Panc1 (cell line): ENCODE measurements around the gene ESR1. TPM values are rescaled to one million over a fixed set of nuclear protein-coding genes. Genes with fewer than 3 reads are reported as not detected.

Experiments
- ATAC-seq: fragments of 200-7000 bp; cut with Tn5 transposase; 2 replicates; pipeline ENCODE4 v1.9.1; 2020; ENCODE audit warnings: mild to moderate bottlenecking, moderate library complexity
- BruUV-seq: library from RNA; stranded (reverse); fragments of 400-500 nt; replicated peaks from 2 replicates; lab custom pipeline; 2021; lab: Mats Ljungman, UMichigan
- CTCF ChIA-PET: fragments of 300-600 bp; sonication (Branson Sonifier 250); formaldehyde crosslinking; loops from one replicate; lab custom pipeline; 2022; ENCODE audit warnings: antibody characterized with exemption; lab: Charles Lee
- POLR2A ChIA-PET: fragments of 300-600 bp; sonication (Branson Sonifier 250); formaldehyde crosslinking; loops from one replicate; lab custom pipeline; 2022; ENCODE audit warnings: antibody characterized with exemption; lab: Charles Lee
- DNase-seq: peaks from one replicate; pipeline ENCODE4 v3.0.0-alpha.2; 2010; ENCODE audit warnings: low read depth, low spot score
- H3K27ac ChIP-seq: 2 replicates; pipeline ENCODE4 v1.5.1; 2011; ENCODE audit warnings: mild to moderate bottlenecking, low read length, inconsistent platforms
- H3K27me3 ChIP-seq: fragments of 200-500 bp; sonication (Bioruptor generic); 2 replicates; pipeline ENCODE4 v1.6.0; 2014; ENCODE audit warnings: low read length, inconsistent platforms; ENCODE audit not compliant: control insufficient read depth, insufficient read depth
- H3K36me3 ChIP-seq: fragments of 200-500 bp; sonication (Bioruptor generic); 2 replicates; pipeline ENCODE4 v1.5.1; 2014; ENCODE audit warnings: inconsistent platforms, mild to moderate bottlenecking, low read length, moderate library complexity; ENCODE audit not compliant: control insufficient read depth, insufficient read depth
- H3K4me1 ChIP-seq: 2 replicates; pipeline ENCODE4 v1.5.1; 2011; ENCODE audit warnings: inconsistent platforms, mild to moderate bottlenecking, low read length, moderate library complexity; ENCODE audit not compliant: control insufficient read depth, insufficient read depth
- H3K4me3 ChIP-seq, 2 experiments: 2 replicates each; pipeline ENCODE4 v1.5.1; 2011 to 2012; ENCODE audit warnings: low read depth in 2 of 2, low read length in 2 of 2, mild to moderate bottlenecking in 2 of 2, inconsistent platforms in 1 of 2, moderate library complexity in 1 of 2
- H3K9me3 ChIP-seq: fragments of 200-500 bp; sonication (Bioruptor generic); 2 replicates; pipeline ENCODE4 v1.5.1; 2014; ENCODE audit warnings: low read depth, mild to moderate bottlenecking, inconsistent platforms, low read length, moderate library complexity; ENCODE audit not compliant: control insufficient read depth, insufficient read depth
- POLR2AphosphoS5 ChIP-seq: IDR thresholded peaks from 2 replicates; pipeline ENCODE4 v1.6.1; 2012; ENCODE audit warnings: mild to moderate bottlenecking, low read depth, low read length, moderate library complexity
- SIN3A ChIP-seq: IDR thresholded peaks from 2 replicates; pipeline ENCODE4 v1.6.1; 2012; ENCODE audit warnings: low read depth, mild to moderate bottlenecking, low read length, moderate library complexity, borderline replicate concordance; ENCODE audit not compliant: insufficient read depth
- TCF7L2 ChIP-seq: IDR thresholded peaks from 2 replicates; pipeline ENCODE4 v1.6.1; 2011; ENCODE audit warnings: mild to moderate bottlenecking, low read depth, low read length, inconsistent platforms
- in situ Hi-C: cut with HindIII; loops from 2 replicates; pipeline ENCODE4 v1.10.0; 2016; ENCODE audit warnings: low sequenced_read_pairs, low pct_unique_long_range_greater_than_20kb
- intact Hi-C: fragments of 100-400 bp; cut with micrococcal nuclease; formaldehyde crosslinking; loops from one replicate; pipeline ENCODE4 v1.10.0; 2022; ENCODE audit not compliant: unreplicated experiment
- total RNA-seq: library from RNA; stranded (reverse); gene quantifications from one replicate; pipeline ENCODE4 v1.2.1, GENCODE V29; 2021; ENCODE audit not compliant: unreplicated experiment
- TF ChIP-seq, protein P1 (sequence below), 2 experiments: IDR thresholded peaks; 2 replicates each; pipeline ENCODE4 v1.6.1; 2011 to 2012; ENCODE audit warnings: low read depth in 2 of 2, control low read depth in 1 of 2, low read length in 1 of 2, mild to moderate bottlenecking in 1 of 2, moderate library complexity in 1 of 2; ENCODE audit not compliant: insufficient read depth in 1 of 2
- TF ChIP-seq, protein P2 (sequence below): fragments of 450-650 bp; IDR thresholded peaks from 2 replicates; pipeline ENCODE4 v1.5.1; 2017; ENCODE audit warnings: mild to moderate bottlenecking

Gene ESR1
- total RNA-seq, 1 experiment from 2014 or later = 0.03 TPM

DNA sequence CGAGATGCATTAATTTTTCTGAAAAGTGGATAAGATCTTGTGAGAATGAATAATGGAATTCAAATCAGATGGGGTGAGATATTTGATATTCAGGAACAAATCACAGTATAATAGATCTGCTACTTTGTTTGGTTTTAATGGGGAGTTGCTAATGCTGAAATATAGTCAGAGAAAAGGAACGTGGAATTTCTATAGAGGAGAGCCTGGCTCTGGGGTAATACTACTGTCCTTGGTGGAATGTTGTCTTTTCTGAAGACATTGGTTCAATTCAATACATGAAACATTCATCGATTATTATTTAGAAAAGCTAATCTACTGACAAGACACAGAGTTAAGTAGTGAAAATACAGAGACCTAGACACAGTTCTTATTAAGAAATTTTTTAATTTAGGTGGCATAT lies 108.6 kb downstream of the ESR1 start:
- Histone ChIP-seq H3K9me3 (no peaks in the 10 kb centered on the region), H3K27ac (no peak overlapping the region), H3K36me3 (no peaks in the 10 kb centered on the region), H3K4me1 (no peaks in the 10 kb centered on the region), H3K4me3 (no peak overlapping the region), H3K27me3 (no peaks in the 10 kb centered on the region)
- TF ChIP-seq TCF7L2 (no peak), SIN3A (no peak), POLR2AphosphoS5 (no peak)
- TF ChIP-seq, protein P1, sequence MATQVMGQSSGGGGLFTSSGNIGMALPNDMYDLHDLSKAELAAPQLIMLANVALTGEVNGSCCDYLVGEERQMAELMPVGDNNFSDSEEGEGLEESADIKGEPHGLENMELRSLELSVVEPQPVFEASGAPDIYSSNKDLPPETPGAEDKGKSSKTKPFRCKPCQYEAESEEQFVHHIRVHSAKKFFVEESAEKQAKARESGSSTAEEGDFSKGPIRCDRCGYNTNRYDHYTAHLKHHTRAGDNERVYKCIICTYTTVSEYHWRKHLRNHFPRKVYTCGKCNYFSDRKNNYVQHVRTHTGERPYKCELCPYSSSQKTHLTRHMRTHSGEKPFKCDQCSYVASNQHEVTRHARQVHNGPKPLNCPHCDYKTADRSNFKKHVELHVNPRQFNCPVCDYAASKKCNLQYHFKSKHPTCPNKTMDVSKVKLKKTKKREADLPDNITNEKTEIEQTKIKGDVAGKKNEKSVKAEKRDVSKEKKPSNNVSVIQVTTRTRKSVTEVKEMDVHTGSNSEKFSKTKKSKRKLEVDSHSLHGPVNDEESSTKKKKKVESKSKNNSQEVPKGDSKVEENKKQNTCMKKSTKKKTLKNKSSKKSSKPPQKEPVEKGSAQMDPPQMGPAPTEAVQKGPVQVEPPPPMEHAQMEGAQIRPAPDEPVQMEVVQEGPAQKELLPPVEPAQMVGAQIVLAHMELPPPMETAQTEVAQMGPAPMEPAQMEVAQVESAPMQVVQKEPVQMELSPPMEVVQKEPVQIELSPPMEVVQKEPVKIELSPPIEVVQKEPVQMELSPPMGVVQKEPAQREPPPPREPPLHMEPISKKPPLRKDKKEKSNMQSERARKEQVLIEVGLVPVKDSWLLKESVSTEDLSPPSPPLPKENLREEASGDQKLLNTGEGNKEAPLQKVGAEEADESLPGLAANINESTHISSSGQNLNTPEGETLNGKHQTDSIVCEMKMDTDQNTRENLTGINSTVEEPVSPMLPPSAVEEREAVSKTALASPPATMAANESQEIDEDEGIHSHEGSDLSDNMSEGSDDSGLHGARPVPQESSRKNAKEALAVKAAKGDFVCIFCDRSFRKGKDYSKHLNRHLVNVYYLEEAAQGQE (IDR thresholded peaks at IDR 0.05; ENCODE audit: insufficient read depth in 1 of 2, low read depth in 2 of 2, low read length in 1 of 2) = no peak
- TF ChIP-seq, protein P2, sequence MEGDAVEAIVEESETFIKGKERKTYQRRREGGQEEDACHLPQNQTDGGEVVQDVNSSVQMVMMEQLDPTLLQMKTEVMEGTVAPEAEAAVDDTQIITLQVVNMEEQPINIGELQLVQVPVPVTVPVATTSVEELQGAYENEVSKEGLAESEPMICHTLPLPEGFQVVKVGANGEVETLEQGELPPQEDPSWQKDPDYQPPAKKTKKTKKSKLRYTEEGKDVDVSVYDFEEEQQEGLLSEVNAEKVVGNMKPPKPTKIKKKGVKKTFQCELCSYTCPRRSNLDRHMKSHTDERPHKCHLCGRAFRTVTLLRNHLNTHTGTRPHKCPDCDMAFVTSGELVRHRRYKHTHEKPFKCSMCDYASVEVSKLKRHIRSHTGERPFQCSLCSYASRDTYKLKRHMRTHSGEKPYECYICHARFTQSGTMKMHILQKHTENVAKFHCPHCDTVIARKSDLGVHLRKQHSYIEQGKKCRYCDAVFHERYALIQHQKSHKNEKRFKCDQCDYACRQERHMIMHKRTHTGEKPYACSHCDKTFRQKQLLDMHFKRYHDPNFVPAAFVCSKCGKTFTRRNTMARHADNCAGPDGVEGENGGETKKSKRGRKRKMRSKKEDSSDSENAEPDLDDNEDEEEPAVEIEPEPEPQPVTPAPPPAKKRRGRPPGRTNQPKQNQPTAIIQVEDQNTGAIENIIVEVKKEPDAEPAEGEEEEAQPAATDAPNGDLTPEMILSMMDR = no peak
- DNase-seq (no peak), ATAC-seq (no peak)
- CTCF ChIA-PET = no interaction called here
- in situ Hi-C loops (no loop called here), intact Hi-C loops (no loop called here)
- POLR2A ChIA-PET = no interaction called here
- no TSS peak for BruUV-seq

DNA sequence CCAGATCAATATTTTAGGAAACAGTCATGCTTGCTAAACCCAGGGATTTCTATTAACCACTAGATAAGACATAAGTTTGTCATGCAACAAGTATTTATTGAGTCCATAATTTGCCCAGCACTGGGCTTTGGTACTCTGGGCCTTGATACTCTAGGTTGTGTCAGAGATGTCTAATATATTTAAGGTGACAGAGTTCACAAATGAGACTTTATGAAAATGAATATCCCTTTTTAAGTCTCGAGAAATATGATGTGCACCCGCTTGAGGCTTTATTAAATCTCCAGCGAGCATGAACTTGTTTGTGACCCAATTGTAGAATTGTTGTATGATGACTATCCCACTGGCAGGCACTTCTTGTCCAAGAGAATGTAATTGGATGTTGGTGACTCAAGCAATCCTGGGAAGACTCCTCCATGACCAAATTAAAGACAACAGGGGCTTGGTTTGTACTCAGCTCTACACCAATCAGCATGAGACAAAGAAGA lies 109.2 kb downstream of the ESR1 start:
- intact Hi-C loops (no loop called here), in situ Hi-C loops (no loop called here)
- Histone ChIP-seq H3K4me3 (no peak overlapping the region), H3K9me3 (no peaks in the 10 kb centered on the region), H3K36me3 (no peaks in the 10 kb centered on the region), H3K27ac (no peak overlapping the region), H3K27me3 (no peaks in the 10 kb centered on the region), H3K4me1 (no peaks in the 10 kb centered on the region)
- TF ChIP-seq SIN3A (no peak), POLR2AphosphoS5 (no peak), TCF7L2 (no peak)
- TF ChIP-seq, protein P1 (IDR thresholded peaks at IDR 0.05; ENCODE audit: insufficient read depth in 1 of 2, low read depth in 2 of 2, low read length in 1 of 2) = no peak
- TF ChIP-seq, protein P2 = no peak
- DNase-seq = no peak
- POLR2A ChIA-PET = no interaction called here
- no TSS peak for BruUV-seq
- no peak for ATAC-seq
- CTCF ChIA-PET = no interaction called here
